GM18499 (cell line): ENCODE measurements around the gene LRRC7.

Experiments used
- ATAC-seq: cut with Tn5 transposase; IDR thresholded peaks from one replicate; pipeline ENCODE4 v1.9.1; 2021; ENCODE audit warnings: moderate number of reproducible peaks; ENCODE audit not compliant: insufficient read depth, unreplicated experiment

The LRRC7 gene

DNA sequence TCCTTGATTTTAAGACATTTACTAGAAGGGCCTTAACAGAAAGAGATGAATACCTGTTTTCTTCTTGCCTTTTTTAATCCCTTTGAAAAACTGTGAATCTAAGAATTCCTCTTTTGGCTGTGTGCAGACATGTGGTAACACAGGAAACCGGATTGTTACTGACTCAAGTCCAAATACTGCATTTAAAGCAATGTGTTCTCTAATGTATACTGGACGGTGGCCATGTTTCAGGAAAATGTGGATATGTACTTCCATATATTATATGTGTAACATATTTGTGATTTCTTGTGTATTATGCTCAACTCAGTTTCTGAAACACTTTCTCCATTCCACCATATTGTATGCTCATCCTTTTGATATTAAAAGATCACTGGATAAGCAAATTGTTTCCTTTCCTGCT lies 185.1 kb downstream of the LRRC7 start:
- no peak for ATAC-seq

- ATAC-seq: no peak
Observed at GRCh38 chr1:69754521-69754920, 186.8 kb downstream of the LRRC7 start.

DNA sequence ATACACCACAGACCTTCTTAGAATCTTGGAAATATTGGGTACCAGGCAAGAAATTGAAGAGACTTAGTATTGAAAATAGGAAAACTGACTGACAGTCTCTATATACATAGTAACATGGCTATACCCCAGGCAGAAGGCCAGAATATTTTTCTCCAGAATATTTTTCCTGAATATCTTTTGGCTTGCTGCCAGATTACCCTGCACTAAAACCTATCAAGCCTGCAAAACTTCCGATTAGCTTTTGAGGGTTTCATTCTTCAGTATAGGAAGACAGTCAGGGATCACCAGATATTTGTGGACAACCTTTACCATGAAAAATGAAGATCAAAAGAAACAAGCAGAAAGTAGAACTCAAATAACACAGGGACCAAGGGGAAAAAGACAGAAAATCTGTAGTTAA lies 187.9 kb downstream of the LRRC7 start:
- ATAC-seq: no peak

GRCh38 chr1:69765951-69766350 lies 198.2 kb downstream of the LRRC7 start:
- ATAC-seq: no peak

- ATAC-seq: no peak
Observed at GRCh38 chr1:69766431-69767180, 198.9 kb downstream of the LRRC7 start.

DNA sequence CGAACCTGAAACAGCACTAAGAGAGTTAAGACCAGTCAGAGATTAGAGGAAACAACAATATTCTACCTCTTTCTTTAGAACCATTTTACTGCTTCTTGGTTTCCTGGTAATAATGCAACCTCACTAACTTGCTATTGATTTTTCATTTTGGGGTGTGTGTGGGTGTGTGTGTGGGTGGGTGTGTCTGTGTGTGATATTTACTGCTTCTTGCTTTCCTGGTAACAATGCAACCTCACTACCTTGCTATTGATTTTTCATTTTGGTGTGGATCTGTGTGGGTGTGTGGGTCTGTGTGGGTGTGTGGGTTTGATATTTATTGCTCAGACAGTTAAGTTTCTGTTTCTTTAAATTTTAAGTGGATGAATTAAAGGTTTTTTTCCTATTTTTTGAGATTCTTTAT lies 208.8 kb downstream of the LRRC7 start:
- ATAC-seq: no peak

DNA sequence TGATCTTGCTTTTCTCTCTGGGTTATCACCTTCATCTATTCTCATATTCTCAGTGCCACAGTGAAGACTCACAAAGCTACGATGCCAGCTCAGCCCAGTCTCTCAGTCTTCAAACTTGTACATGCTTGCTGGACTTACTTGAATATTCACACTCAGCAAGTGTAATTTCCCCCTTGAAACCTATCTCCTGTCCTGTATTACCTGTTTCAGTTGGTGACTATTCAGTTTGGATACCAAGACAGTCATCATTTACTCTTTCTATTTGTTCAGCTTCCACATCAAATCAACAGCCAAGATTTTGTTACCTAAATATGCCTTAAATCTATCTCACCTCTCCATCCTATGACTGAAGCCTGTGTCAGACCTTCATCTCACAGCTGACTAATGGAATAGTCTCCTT lies 209.7 kb downstream of the LRRC7 start:
- no peak for ATAC-seq

DNA sequence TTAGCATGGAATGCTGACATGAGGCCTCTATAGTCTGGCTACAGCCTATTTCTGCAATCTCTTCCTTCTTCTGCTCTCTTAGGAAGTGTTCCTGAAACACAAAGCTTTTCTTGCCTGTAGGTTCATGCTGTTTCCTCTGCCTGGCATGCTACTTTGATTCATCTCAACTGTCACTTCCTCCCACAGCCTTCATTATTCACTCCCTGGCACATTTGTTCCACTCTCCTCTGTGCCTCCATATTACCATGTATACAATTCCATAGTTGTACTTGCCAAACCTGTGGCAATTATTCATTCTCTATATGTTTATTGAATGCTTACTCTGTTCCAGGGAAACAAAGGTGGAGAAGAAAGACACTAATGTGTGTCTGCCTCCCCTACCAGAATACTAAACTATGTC lies 210.2 kb downstream of the LRRC7 start:
- ATAC-seq: no peak

DNA sequence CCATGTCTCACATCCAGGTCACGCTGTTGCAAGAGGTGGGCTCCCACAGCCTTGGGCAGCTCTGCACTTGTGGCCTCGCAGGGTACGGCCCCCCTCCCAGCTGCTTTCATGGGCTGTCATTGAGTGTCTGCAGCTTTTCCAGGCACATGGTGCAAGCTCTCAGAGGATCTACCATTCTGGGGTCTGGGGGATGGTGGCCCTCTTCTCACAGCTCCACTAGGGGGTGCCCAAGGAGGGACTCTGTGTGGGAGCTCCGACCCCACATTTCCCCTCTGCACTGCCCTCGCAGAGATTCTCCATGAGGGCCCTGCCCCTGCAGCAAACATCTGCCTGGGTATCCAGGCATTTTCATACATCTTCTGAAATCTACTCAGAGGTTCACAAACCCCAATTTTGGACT lies 219.4 kb downstream of the LRRC7 start:
- ATAC-seq: no peak

GRCh38 chr1:69791311-69791710 lies 223.6 kb downstream of the LRRC7 start:
- ATAC-seq: no peak

GRCh38 chr1:69794831-69795230 lies 227.1 kb downstream of the LRRC7 start:
- ATAC-seq: no peak

GRCh38 chr1:69814926-69815325 lies 247.2 kb downstream of the LRRC7 start:
- no peak for ATAC-seq

GRCh38 chr1:69824932-69825331 lies 257.2 kb downstream of the LRRC7 start:
- no peak for ATAC-seq

DNA sequence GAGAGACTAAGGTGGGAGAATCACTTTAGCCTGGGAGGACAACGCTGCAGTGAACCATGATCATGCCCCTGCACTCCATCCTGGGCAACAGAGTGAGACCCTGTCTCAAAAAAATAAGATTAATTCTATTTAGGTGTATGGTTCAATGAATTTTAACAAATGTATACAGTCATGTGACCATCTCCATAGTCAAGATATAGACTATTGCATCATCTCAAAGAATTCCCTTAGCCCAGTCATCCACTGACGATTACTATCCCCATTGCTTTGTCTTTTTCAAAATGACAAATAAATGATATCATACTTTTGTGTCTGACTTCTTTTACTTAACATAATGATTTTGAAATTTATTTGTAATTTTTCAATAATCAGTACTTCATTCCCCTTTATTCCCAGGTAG lies 260.0 kb downstream of the LRRC7 start:
- no peak for ATAC-seq

DNA sequence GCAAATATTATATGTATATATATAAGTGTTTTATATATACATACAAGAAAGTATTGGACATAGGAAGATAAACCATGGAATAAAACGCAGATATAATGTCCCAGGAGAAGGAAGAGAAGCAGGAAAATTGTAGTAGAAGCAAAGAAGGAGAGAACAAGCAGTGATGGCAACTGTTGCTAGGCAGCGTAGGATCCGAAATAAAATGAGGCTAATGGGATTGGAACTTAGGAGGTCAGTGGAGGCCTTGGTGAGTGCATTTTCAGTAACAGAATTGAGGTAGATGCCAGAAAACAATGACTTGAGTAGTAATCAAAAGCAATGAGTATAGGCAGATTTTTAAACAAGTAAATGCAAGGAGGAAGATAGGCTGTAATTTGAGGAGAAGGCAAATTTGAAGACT lies 265.8 kb downstream of the LRRC7 start:
- no peak for ATAC-seq

DNA sequence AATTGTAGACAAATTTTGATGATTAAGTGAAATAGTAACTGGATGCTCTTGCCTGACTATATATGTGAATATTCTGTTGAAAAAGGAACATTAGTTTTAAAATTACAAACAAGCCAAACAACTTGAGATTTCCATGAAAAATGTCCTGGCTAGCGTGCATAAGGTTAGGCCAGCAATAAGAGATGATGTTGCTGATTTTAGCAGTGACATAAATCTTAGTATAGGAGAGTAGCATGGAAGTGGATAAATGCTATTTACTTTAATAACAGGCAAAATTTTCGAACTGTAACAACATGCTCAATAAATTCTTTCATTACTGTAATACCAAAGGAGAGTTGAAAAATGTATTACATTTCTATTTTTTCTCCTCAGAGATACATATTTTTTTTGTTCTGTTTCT lies 266.6 kb downstream of the LRRC7 start:
- ATAC-seq: no peak

GRCh38 chr1:69835955-69836354 lies 268.2 kb downstream of the LRRC7 start:
- no peak for ATAC-seq

DNA sequence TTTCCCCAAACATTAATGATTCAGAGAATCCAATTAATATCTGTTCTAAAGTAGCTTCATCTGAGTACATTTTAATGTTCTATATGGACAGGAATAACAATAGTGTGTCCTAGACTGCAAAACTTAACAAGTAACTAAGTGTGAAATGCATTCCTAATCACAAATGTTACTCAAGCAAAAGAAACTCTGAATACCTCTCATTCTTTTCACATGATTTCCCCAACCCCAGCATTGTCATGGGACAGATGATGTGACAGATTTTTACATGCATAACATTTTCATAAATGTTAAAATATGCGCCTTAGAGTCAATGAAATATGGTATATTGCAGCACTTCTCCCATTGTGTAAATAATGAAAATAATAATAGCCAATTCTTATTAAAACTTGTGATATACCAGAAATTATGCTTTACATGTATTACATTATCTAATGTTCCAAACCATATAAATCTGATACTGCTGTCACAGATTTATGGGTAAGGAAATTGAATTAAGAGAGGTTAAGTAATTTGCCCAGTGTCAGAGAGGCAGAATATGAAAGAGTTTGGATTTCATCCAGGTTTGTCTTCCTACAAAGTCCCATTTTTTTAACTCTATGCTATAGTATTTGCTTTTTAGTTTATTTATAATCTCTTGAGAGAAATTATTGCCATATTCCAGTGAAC lies 269.4 kb downstream of the LRRC7 start:
- ATAC-seq: no peak

- ATAC-seq: no peak
Observed at GRCh38 chr1:69842326-69842725, 274.6 kb downstream of the LRRC7 start.

DNA sequence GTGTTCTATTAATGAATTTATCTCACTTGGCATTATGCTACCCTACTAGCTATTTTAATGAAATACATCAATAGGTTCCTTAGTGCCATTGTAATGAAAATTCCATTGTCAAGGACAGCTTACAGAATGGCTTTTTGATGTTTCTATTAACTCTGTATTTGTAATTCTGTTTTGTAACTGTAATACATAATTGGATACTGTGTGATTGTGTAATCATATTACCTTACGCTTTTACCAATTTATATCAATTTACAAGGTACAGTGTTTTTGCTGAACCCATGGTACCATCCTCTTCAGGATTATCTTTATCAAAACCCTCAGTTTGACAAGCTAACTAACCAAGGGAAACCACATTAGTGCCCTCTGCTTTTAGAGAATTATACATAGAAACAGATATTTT lies 277.9 kb downstream of the LRRC7 start:
- no peak for ATAC-seq

- ATAC-seq: no peak
Observed at GRCh38 chr1:69846267-69846666, 278.5 kb downstream of the LRRC7 start.

GRCh38 chr1:69847670-69848069 lies 279.9 kb downstream of the LRRC7 start:
- ATAC-seq: no peak
